Measurements from ENCODE around the gene CABLES2.

DNA sequence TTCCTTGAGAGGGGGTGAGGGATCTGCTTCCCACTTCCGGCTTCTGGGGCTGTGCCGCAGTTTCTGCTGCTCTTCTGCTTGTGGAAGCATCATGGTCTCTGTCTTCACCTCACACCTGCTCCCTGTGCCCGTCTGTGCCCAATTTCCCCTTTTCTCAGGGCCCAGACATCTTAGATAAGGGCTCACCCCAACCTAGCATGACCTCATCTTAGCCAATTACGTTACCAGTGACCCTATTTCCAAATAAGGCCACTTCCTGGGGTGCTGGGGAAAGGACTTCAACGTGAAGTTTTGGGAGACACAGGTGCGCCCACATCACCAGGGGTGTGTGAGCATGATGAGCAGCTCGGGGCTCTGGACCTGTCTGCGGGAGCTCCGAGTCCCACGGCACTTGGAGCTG, 41.0 kb upstream of the CABLES2 start:
- TF ChIP-seq, protein P1, sequence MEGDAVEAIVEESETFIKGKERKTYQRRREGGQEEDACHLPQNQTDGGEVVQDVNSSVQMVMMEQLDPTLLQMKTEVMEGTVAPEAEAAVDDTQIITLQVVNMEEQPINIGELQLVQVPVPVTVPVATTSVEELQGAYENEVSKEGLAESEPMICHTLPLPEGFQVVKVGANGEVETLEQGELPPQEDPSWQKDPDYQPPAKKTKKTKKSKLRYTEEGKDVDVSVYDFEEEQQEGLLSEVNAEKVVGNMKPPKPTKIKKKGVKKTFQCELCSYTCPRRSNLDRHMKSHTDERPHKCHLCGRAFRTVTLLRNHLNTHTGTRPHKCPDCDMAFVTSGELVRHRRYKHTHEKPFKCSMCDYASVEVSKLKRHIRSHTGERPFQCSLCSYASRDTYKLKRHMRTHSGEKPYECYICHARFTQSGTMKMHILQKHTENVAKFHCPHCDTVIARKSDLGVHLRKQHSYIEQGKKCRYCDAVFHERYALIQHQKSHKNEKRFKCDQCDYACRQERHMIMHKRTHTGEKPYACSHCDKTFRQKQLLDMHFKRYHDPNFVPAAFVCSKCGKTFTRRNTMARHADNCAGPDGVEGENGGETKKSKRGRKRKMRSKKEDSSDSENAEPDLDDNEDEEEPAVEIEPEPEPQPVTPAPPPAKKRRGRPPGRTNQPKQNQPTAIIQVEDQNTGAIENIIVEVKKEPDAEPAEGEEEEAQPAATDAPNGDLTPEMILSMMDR (IDR thresholded peaks at IDR 0.05): no peak
- TF ChIP-seq POLR2A (IDR thresholded peaks at IDR 0.05): no peak
